HG03460 (cell line): Measurements from ENCODE around the gene RPS6KA3.
"Not testable (repeated sequence)": the region's sequence is repeated elsewhere in the genome, so short reads cannot be mapped to it uniquely, and the experiment has no call there.

Source experiments
- ATAC-seq: cut with Tn5 transposase; IDR thresholded peaks from one replicate; pipeline ENCODE4 v1.9.1; 2021; ENCODE audit not compliant: unreplicated experiment

The RPS6KA3 gene

GRCh38 chrX:20265726-20266681 is 705 bp downstream of the RPS6KA3 start:
- ATAC-seq = peak; percentile 11

- ATAC-seq = peak; percentile 33
These were observed 1.4 kb downstream of the RPS6KA3 start for GRCh38 chrX:20265221-20265725.

- peak; percentile 24 for ATAC-seq
These were observed 3.2 kb downstream of the RPS6KA3 start for GRCh38 chrX:20263474-20263873.

- ATAC-seq = no peak
These were observed 5.8 kb downstream of the RPS6KA3 start for GRCh38 chrX:20260885-20261284.

GRCh38 chrX:20254712-20255299 is 11.9 kb downstream of the RPS6KA3 start:
- no peak for ATAC-seq

GRCh38 chrX:20253232-20253543 is 13.5 kb downstream of the RPS6KA3 start:
- no peak for ATAC-seq

GRCh38 chrX:20252381-20253231 is 14.1 kb downstream of the RPS6KA3 start:
- ATAC-seq = no peak

GRCh38 chrX:20251691-20252090 is 15.0 kb downstream of the RPS6KA3 start:
- no peak for ATAC-seq

- not testable (repeated sequence) for ATAC-seq
These were observed 16.6 kb downstream of the RPS6KA3 start for GRCh38 chrX:20250146-20250545.

- ATAC-seq = no peak
These were observed 18.0 kb downstream of the RPS6KA3 start for GRCh38 chrX:20248592-20249192.

GRCh38 chrX:20244931-20245330 is 21.8 kb downstream of the RPS6KA3 start:
- ATAC-seq = no peak

- ATAC-seq = no peak
These were observed 26.5 kb downstream of the RPS6KA3 start for GRCh38 chrX:20240201-20240600.

- ATAC-seq = no peak
These were observed 28.8 kb downstream of the RPS6KA3 start for GRCh38 chrX:20237864-20238263.

- ATAC-seq = no peak
These were observed 31.0 kb downstream of the RPS6KA3 start for GRCh38 chrX:20235755-20236154.

GRCh38 chrX:20233336-20233735 is 33.4 kb downstream of the RPS6KA3 start:
- no peak for ATAC-seq

- ATAC-seq = no peak
These were observed 35.1 kb downstream of the RPS6KA3 start for GRCh38 chrX:20231598-20231997.

- peak; percentile 74 for ATAC-seq
These were observed 36.3 kb downstream of the RPS6KA3 start for GRCh38 chrX:20230406-20230805.

GRCh38 chrX:20229155-20229554 is 37.6 kb downstream of the RPS6KA3 start:
- ATAC-seq = no peak

GRCh38 chrX:20228245-20228644 is 38.5 kb downstream of the RPS6KA3 start:
- no peak for ATAC-seq

- no peak for ATAC-seq
These were observed 39.6 kb downstream of the RPS6KA3 start for GRCh38 chrX:20227116-20227515.

GRCh38 chrX:20225488-20225833 is 41.2 kb downstream of the RPS6KA3 start:
- ATAC-seq = no peak
